ENCODE measurements around the gene GAS1. TPM values are rescaled to one million over a fixed set of nuclear protein-coding genes. Genes with fewer than 3 reads are reported as not detected.

The GAS1 gene
- total and polyA plus RNA-seq, 7 donors: 0.23 to 136 (median 73.4) TPM

- whole genome bisulfite sequencing, 2 donors: 81 to 85% methylated on average over 6 of the region's 6 CpGs
- DNase-seq: no peak
Measured at GRCh38 chr9:86978922-86979474, 31.7 kb upstream of the GAS1 start.

GRCh38 chr9:86978413-86978812 is 31.1 kb upstream of the GAS1 start:
- Histone ChIP-seq H3K4me3 (no peak overlapping the region), H3K4me1 (peaks cover 0 to 31% (median 20%) of the 10 kb centered on the region in 4 donors), H3K27me3 (no peaks in the 10 kb centered on the region), H3K27ac (peak overlapping the region in 1 of 4 donors; percentile 30), H3K36me3 (no peaks in the 10 kb centered on the region), H3K9me3 (no peaks in the 10 kb centered on the region)
- intact Hi-C loops (cut with DNase I): no loop called here
- DNase-seq: no peak
- TF ChIP-seq POLR2AphosphoS5 (IDR thresholded peaks at IDR 0.05) (no peak), EP300 (IDR thresholded peaks at IDR 0.05) (no peak), POLR2A (IDR thresholded peaks at IDR 0.05) (no peak), CTCF (IDR thresholded peaks at IDR 0.05) (no peak)
- 92 to 99% methylated on average over 2 of the region's 2 CpGs for WGBS, 2 donors

More at GRCh38 chr9:86978922-86979474, 31.7 kb upstream of the GAS1 start:
- no peak overlapping the region for H3K4me3 ChIP-seq
- H3K27ac ChIP-seq: peak overlapping the region in 1 of 4 donors; percentile 22
- no peaks in the 10 kb centered on the region for H3K27me3 ChIP-seq
- H3K4me1 ChIP-seq: peaks cover 0 to 35% (median 23%) of the 10 kb centered on the region in 4 donors
- H3K9me3 ChIP-seq: no peaks in the 10 kb centered on the region
- intact Hi-C loops (cut with DNase I): no loop called here
- TF ChIP-seq POLR2A (IDR thresholded peaks at IDR 0.05) (no peak), CTCF (IDR thresholded peaks at IDR 0.05) (no peak), EP300 (IDR thresholded peaks at IDR 0.05) (no peak), POLR2AphosphoS5 (IDR thresholded peaks at IDR 0.05) (no peak)
- no peaks in the 10 kb centered on the region for H3K36me3 ChIP-seq

- no peaks in the 10 kb centered on the region for H3K9me3 ChIP-seq
- H3K27me3 ChIP-seq: no peaks in the 10 kb centered on the region
- intact Hi-C loops (cut with DNase I): no loop called here
- no peaks in the 10 kb centered on the region for H3K36me3 ChIP-seq
- H3K27ac ChIP-seq: peak overlapping the region in 1 of 4 donors; percentile 30
- TF ChIP-seq EP300 (IDR thresholded peaks at IDR 0.05): no peak
- TF ChIP-seq CTCF (IDR thresholded peaks at IDR 0.05): no peak
- TF ChIP-seq POLR2A (IDR thresholded peaks at IDR 0.05): no peak
- no peak for TF ChIP-seq POLR2AphosphoS5 (IDR thresholded peaks at IDR 0.05)
- no peak for DNase-seq
- 81 to 87% methylated on average over 4 of the region's 4 CpGs for WGBS, 2 donors
- H3K4me1 ChIP-seq: peaks cover 0 to 26% (median 17%) of the 10 kb centered on the region in 4 donors
- H3K4me3 ChIP-seq: no peak overlapping the region
Measured at GRCh38 chr9:86977205-86977835, 30.0 kb upstream of the GAS1 start.

GRCh38 chr9:86975606-86976005 is 28.3 kb upstream of the GAS1 start:
- Histone ChIP-seq H3K4me1 (peaks cover 0 to 26% (median 17%) of the 10 kb centered on the region in 4 donors), H3K36me3 (no peaks in the 10 kb centered on the region), H3K9me3 (no peaks in the 10 kb centered on the region), H3K4me3 (no peak overlapping the region), H3K27me3 (no peaks in the 10 kb centered on the region), H3K27ac (no peak overlapping the region)
- TF ChIP-seq EP300 (IDR thresholded peaks at IDR 0.05) (no peak), POLR2A (IDR thresholded peaks at IDR 0.05) (no peak), CTCF (IDR thresholded peaks at IDR 0.05) (no peak), POLR2AphosphoS5 (IDR thresholded peaks at IDR 0.05) (no peak)
- DNase-seq: no peak
- intact Hi-C loops (cut with DNase I): no loop called here

All from sigmoid colon (tissue), 7 donors.